ENCODE measurements around the gene ZC3H6.

The ZC3H6 gene

GRCh38 chr2:112275311-112275886 is at the start of gene ZC3H6:
Gene ZC3H6 (plus strand): TSS chr2:112275597. CDS start chr2:112275995, 398 bp downstream.
- DNase-seq, result peak; percentile 93

- DNase-seq, result peak; percentile 61
Measured at GRCh38 chr2:112229348-112229747, 46.0 kb upstream of the ZC3H6 start.

GRCh38 chr2:112230371-112230770 is 45.0 kb upstream of the ZC3H6 start:
- no peak for DNase-seq

- DNase-seq, result no peak
Measured at GRCh38 chr2:112239862-112240261, 35.5 kb upstream of the ZC3H6 start.

- DNase-seq, result no peak
Measured at GRCh38 chr2:112242384-112242783, 33.0 kb upstream of the ZC3H6 start.

GRCh38 chr2:112243233-112243632 is 32.2 kb upstream of the ZC3H6 start:
- DNase-seq, result no peak

GRCh38 chr2:112244854-112245253 is 30.5 kb upstream of the ZC3H6 start:
- no peak for DNase-seq

GRCh38 chr2:112251271-112251670 is 24.1 kb upstream of the ZC3H6 start:
- no peak for DNase-seq

- DNase-seq, result no peak
Measured at GRCh38 chr2:112253261-112253815, 22.1 kb upstream of the ZC3H6 start.

- peak; percentile 91 for DNase-seq
Measured at GRCh38 chr2:112254466-112255240, 20.7 kb upstream of the ZC3H6 start, which contains the start of gene ZC3H8. Gene ZC3H8 (minus strand): TSS chr2:112255042. CDS start chr2:112254981, 61 bp downstream.

- DNase-seq, result no peak
Measured at GRCh38 chr2:112255875-112256274, 19.5 kb upstream of the ZC3H6 start.

GRCh38 chr2:112256654-112257053 is 18.7 kb upstream of the ZC3H6 start:
- no peak for DNase-seq

GRCh38 chr2:112257575-112257974 is 17.8 kb upstream of the ZC3H6 start:
- no peak for DNase-seq

GRCh38 chr2:112259509-112260294 is 15.7 kb upstream of the ZC3H6 start:
- peak; percentile 24 for DNase-seq

GRCh38 chr2:112260295-112260625 is 15.1 kb upstream of the ZC3H6 start:
- no peak for DNase-seq

GRCh38 chr2:112262876-112263275 is 12.5 kb upstream of the ZC3H6 start:
- DNase-seq, result no peak

GRCh38 chr2:112268547-112268946 is 6.8 kb upstream of the ZC3H6 start:
- DNase-seq, result no peak

- no peak for DNase-seq
Measured at GRCh38 chr2:112272669-112273068, 2.7 kb upstream of the ZC3H6 start.

GRCh38 chr2:112273349-112273748 is 2.0 kb upstream of the ZC3H6 start:
- DNase-seq, result no peak

- peak; percentile 81 for DNase-seq
Measured at GRCh38 chr2:112275887-112276773, 733 bp downstream of the ZC3H6 start.

GRCh38 chr2:112276954-112277353 is 1.6 kb downstream of the ZC3H6 start:
- no peak for DNase-seq

GRCh38 chr2:112277596-112278220 is 2.3 kb downstream of the ZC3H6 start:
- no peak for DNase-seq

Measured in NCI-H2171 (cell line).